SU-DHL-6 (cell line): Measurements from ENCODE around the gene GALNT11.

Experiments
- H2AFZ ChIP-seq: fragments of 200-600 bp; sonication (generic); 2 replicates; pipeline ENCODE4 v1.6.1; 2014; ENCODE audit warnings: low read depth, mild to moderate bottlenecking, moderate library complexity, mixed read lengths, antibody characterized with exemption, low read length; ENCODE audit not compliant: severe bottlenecking
- H3F3A ChIP-seq: fragments of 200-600 bp; shearing (Covaris generic); 2 replicates; pipeline ENCODE4 v1.6.0; 2016; ENCODE audit warnings: antibody characterized with exemption, mild to moderate bottlenecking; ENCODE audit not compliant: insufficient read depth
- H3K27ac ChIP-seq: fragments of 200-600 bp; sonication (generic); 2 replicates; pipeline ENCODE4 v1.5.1; 2016; ENCODE audit warnings: low read depth, mild to moderate bottlenecking, low read length, moderate library complexity, mixed read lengths
- H3K27me3 ChIP-seq: fragments of 200-600 bp; sonication (generic), shearing (Covaris generic); 2 replicates; pipeline ENCODE4 v1.6.0; 2014; ENCODE audit warnings: mild to moderate bottlenecking, low read length
- H3K36me3 ChIP-seq: fragments of 200-600 bp; sonication (generic); 2 replicates; pipeline ENCODE4 v1.6.1; 2014; ENCODE audit warnings: mild to moderate bottlenecking, low read length, mixed read lengths
- H3K4me2 ChIP-seq: fragments of 300-600, 200-600 bp; shearing (Covaris generic), sonication (generic); 2 replicates; pipeline ENCODE4 v1.6.0; 2014; ENCODE audit warnings: low read length, low read depth, mild to moderate bottlenecking; ENCODE audit not compliant: poor library complexity, severe bottlenecking
- H3K4me3 ChIP-seq: fragments of 200-600 bp; sonication (generic); 2 replicates; pipeline ENCODE4 v1.5.1; 2014; ENCODE audit warnings: antibody characterized with exemption, low read length, mild to moderate bottlenecking, mixed read lengths; ENCODE audit not compliant: insufficient read depth, poor library complexity, severe bottlenecking
- H3K79me2 ChIP-seq: fragments of 200-600 bp; sonication (generic); 2 replicates; pipeline ENCODE4 v1.6.1; 2014; ENCODE audit warnings: mild to moderate bottlenecking, low read length, moderate library complexity; ENCODE audit not compliant: insufficient read depth
- H3K9ac ChIP-seq: fragments of 200-600 bp; sonication (generic); 2 replicates; pipeline ENCODE4 v1.7.0; 2014; ENCODE audit warnings: mild to moderate bottlenecking, low read length
- H3K9me2 ChIP-seq: fragments of 200-600 bp; sonication (generic); replicated peaks from 2 replicates; pipeline ENCODE4 v1.6.1; 2014; ENCODE audit warnings: low read length; ENCODE audit not compliant: insufficient read depth
- H3K9me3 ChIP-seq: fragments of 200-600 bp; sonication (generic); 2 replicates; pipeline ENCODE4 v1.6.1; 2014; ENCODE audit warnings: low read length, mixed read lengths; ENCODE audit not compliant: insufficient read depth
- H4K20me1 ChIP-seq: fragments of 200-600 bp; sonication (generic); 2 replicates; pipeline ENCODE4 v1.6.1; 2014; ENCODE audit warnings: low read depth, mild to moderate bottlenecking, antibody characterized with exemption, low read length, moderate library complexity, mixed read lengths
- EZH2phosphoT487 ChIP-seq: fragments of 200-600 bp; sonication (generic), shearing (Covaris generic); conservative IDR thresholded peaks from 2 replicates; pipeline ENCODE4 v1.6.1; 2018; ENCODE audit warnings: mild to moderate bottlenecking, antibody characterized with exemption, low read length, moderate library complexity, mixed read lengths
- TF ChIP-seq, protein P1 (sequence below): fragments of 200-600 bp; sonication (generic); IDR thresholded peaks from one replicate; pipeline ENCODE4 v1.5.1; 2017; ENCODE audit warnings: antibody characterized with exemption, mild to moderate bottlenecking, low read length, moderate library complexity; ENCODE audit not compliant: insufficient read depth, poor library complexity, severe bottlenecking

The GALNT11 gene

DNA sequence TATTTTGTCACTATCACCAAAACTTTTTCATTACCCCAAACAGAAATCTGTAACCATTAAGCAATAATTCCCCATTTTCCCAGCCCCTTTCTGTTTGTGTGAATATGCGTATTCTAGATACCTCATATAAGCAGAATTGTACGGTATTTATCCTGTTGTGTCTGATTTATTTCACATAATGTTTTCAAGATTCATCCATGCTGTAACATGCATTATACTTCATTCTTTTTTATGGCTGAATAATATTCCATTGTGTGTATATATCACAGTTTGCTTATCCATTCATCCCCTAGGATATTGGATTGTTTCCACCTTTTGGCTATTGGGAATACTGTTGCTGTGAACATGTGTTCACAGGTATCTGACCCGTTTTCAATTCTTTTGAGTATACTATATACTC is 26.5 kb downstream of the GALNT11 start:
- no peak overlapping the region for H3K27ac ChIP-seq
- no peak overlapping the region for H3K9ac ChIP-seq
- no peak overlapping the region for H2AFZ ChIP-seq
- H3K9me3 ChIP-seq, result no peaks in the 10 kb centered on the region
- no peaks in the 10 kb centered on the region for H3K9me2 ChIP-seq
- peaks cover 3% of the 10 kb centered on the region; the same call in 1 of the 2 replicates for H3K36me3 ChIP-seq
- no peaks in the 10 kb centered on the region for H3K79me2 ChIP-seq
- no peaks in the 10 kb centered on the region for H4K20me1 ChIP-seq
- no peak for TF ChIP-seq EZH2phosphoT487
- TF ChIP-seq, protein P1, sequence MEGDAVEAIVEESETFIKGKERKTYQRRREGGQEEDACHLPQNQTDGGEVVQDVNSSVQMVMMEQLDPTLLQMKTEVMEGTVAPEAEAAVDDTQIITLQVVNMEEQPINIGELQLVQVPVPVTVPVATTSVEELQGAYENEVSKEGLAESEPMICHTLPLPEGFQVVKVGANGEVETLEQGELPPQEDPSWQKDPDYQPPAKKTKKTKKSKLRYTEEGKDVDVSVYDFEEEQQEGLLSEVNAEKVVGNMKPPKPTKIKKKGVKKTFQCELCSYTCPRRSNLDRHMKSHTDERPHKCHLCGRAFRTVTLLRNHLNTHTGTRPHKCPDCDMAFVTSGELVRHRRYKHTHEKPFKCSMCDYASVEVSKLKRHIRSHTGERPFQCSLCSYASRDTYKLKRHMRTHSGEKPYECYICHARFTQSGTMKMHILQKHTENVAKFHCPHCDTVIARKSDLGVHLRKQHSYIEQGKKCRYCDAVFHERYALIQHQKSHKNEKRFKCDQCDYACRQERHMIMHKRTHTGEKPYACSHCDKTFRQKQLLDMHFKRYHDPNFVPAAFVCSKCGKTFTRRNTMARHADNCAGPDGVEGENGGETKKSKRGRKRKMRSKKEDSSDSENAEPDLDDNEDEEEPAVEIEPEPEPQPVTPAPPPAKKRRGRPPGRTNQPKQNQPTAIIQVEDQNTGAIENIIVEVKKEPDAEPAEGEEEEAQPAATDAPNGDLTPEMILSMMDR, result no peak
- no peaks in the 10 kb centered on the region for H3K27me3 ChIP-seq
- no peaks in the 10 kb centered on the region for H3F3A ChIP-seq
- no peak overlapping the region for H3K4me3 ChIP-seq
- no peak overlapping the region for H3K4me2 ChIP-seq

DNA sequence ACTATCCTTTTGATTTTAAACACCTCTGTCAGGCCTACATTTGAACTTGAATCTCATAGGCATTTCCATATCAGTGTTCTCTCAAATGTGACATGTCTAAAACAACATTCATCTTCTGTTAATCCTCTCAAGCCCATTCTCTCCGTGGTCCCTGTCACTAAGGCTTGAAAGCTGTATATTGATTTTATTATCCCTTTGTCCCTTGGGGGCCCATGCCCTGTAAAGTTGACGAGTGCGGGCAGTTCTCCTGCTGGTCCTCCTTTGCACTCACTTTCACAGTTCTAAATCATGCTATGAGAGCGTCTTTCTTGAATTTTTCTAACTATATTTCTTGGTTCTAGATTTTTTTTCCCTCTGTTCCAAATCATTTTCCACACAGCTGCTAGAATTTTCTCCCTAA is 27.3 kb downstream of the GALNT11 start:
- Histone ChIP-seq H3K36me3 (peaks cover 3% of the 10 kb centered on the region; the same call in 1 of the 2 replicates), H3F3A (no peaks in the 10 kb centered on the region), H4K20me1 (no peaks in the 10 kb centered on the region), H3K27ac (no peak overlapping the region), H3K9ac (no peak overlapping the region), H3K27me3 (no peaks in the 10 kb centered on the region), H2AFZ (no peak overlapping the region), H3K9me2 (no peaks in the 10 kb centered on the region), H3K4me3 (no peak overlapping the region), H3K79me2 (no peaks in the 10 kb centered on the region), H3K4me2 (no peak overlapping the region), H3K9me3 (no peaks in the 10 kb centered on the region)
- TF ChIP-seq, protein P1, result no peak
- TF ChIP-seq EZH2phosphoT487, result no peak

DNA sequence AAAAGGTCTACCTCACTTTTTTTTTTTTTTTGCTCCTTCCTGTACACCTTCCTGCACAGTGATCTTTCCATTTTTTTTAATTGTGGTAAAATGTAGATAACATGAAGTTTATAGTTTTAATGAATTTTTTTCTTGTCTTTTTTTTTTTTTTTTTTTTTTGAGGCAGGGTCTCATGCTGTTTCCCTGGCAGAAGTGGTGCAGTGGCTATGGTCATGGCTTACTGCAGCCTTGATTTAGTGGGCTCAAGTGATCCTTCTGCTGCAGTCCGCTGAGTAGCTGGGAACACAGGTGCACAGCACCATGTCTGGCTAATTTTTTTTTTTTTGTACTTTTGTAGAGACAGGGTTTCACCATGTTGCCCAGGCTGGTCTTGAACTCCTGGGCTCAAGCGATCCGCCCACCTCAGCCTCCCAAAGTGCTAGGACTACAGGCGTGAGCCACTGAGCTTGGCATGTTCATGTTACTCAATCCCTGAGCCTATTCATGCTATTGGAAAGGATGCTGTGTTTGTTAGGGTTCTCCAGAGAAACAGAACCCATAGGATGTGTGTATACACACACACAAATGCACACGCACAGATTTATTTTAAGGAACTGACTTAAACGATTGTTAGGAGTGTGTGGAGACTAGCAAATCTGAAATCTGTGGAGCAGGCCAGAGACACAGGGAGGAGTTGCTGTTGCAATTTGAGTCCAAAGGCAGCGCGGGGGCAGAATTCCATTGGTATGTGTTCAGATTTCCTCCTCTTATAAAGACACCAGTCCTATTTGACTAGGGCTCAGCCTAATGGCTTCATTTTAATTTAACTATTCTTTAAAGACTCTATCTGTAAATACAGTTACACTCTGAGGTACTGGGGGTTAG is 29.1 kb downstream of the GALNT11 start:
- H3K9me3 ChIP-seq, result no peaks in the 10 kb centered on the region
- no peaks in the 10 kb centered on the region for H3K79me2 ChIP-seq
- no peak overlapping the region for H2AFZ ChIP-seq
- no peak overlapping the region for H3K9ac ChIP-seq
- no peaks in the 10 kb centered on the region for H3K27me3 ChIP-seq
- no peak overlapping the region for H3K4me2 ChIP-seq
- H3K4me3 ChIP-seq, result no peak overlapping the region
- no peaks in the 10 kb centered on the region for H4K20me1 ChIP-seq
- TF ChIP-seq EZH2phosphoT487, result no peak
- TF ChIP-seq, protein P1, result no peak
- H3K9me2 ChIP-seq, result no peaks in the 10 kb centered on the region
- peaks cover 3% of the 10 kb centered on the region; the same call in 1 of the 2 replicates for H3K36me3 ChIP-seq
- no peaks in the 10 kb centered on the region for H3F3A ChIP-seq
- no peak overlapping the region for H3K27ac ChIP-seq
